ENCODE data around the gene SEZ6L2.
"Not testable (repeated sequence)": the region's sequence is repeated elsewhere in the genome, so short reads cannot be mapped to it uniquely, and the experiment has no call there.

SEZ6L2 gene

DNA sequence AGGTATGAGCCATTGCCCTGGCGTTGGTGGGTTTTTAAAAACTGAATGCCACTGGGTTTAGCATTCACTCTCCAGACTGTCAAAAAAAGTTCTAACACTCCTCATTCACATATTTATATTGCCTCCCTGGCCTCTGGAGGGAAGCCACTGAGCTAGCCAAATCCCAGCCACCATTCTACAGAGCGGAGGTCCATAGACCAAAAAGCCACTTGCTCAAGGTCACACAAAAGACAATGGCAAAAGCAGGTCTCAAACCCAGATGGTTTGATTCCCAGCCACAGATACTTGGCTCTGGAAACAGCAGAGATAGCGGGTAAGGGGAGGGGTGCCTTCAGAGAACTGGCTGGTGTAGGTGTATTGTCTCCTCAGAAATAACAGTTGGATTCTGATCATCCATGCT, 18.3 kb downstream of the SEZ6L2 start:
- DNase-seq = no peak

DNA sequence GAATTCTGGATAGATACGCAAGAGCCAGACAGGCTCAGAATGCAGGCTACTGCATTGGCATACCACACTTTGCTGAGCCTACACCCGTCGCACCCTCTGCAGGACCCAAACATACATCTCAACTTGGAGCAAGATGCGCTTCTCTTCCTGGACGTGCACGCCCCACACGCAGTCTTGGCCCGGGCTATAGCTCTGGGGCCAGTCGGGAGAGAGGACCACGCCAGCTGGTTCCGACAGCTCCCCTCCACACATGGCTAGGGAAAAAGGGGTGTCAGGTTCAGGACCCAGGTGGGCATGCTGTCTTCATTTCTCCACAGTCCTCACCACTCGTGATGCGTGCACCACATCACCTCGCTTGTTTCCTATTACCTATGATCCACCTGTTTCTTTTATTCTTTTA, 21.2 kb downstream of the SEZ6L2 start:
- DNase-seq = no peak

DNA sequence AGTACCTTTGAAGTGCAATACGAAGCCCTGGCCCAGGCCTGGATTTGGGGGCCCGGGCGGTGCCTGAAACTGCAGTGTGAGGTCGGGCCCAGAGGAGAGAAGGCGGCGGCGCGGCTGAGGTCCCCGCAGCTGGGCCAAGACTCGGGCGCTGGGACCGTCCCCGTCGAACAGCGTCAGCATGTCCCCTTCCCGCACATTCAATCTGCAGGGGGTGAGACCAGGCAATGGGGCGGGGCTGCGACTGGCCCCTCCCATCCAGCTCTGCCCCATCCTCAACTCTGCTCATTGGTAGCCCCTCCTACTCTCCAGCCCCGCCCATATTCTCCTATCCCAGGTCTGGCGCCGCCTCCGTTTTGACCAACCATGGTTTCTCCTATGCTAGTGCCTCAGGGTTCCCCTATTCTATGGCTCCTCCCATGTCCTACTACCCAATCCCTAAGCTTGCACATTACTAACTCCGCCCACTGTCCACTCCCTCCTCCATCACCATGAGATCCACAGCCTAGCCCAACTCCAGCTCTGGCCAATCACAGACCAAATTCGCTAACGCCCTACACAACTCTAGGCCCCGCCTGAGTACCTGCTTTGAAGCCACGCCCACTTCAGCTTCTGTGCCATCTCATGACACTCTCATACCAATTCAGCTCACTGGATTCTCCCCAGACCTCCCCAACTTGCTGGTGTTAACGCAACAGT, 21.9 kb downstream of the SEZ6L2 start:
- no peak for DNase-seq

DNA sequence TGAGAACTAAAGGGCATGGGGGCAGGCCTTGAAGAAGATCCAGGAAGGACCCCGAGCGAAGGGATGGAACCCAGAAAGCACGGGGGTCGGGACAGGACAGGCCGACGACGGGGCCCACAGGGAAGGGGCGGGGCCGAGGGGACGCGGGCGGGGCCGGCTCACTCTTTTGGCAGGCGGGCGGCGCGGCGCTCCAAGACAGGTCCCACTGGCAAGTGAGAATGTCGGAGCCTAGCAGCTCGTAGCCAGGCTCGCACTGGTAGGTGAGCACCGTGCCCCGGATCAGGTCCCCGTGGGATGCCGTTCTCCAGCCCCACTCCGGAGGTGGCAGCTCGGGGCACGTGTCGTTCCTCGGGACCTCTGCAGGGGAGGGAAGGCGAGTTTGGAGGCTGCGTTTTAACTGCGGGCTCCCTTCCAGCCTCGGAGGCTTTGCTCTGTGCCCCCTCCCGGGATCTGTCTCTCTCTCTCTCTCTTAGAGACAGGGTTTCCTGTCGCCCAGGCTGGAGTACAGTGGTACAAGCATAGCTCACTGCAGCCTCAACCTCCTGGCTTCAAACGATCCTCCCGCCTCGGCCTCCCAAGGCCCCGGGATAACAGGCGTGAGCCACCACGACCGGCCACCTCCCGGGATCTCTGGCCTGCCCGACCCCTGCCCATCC, 22.6 kb downstream of the SEZ6L2 start:
- no peak for DNase-seq

DNA sequence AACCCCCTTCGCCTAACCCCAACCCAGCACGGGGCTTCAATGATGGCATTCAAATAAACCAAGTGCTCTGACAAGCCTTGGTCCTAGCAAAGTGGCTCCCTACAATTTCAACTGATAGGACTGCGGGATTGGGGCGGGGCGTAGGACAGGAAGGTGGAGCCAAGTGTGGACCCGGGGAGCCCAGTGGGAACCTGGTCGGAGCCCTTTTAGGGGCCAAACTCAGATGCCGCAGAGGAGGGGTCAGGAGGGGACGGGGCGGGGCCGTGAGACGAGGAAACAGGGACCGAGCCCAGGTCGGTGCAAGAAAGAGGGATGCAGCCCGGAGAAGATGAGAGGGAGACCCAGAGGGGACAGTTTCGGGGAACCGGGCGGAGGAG, 23.1 kb downstream of the SEZ6L2 start:
- DNase-seq = no peak

DNA sequence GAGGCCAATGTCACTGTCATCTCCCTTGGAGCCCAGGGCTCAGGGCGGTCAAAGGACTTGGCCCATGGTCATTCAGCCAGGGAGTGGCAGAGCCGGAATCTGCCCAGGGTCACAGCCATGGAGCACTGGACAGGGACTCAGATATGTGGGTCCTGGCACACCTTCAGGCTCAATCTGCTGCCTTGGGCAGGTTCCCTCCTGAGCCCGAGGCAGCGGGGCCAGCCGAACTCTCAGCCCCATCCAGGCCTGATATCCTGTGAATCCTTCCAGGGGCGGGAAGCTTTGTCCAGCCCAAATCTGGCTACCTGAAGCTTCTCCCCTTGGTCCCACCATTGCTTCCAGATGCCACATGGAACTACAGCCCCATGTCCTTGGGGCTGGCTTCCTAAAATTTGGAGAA, 24.1 kb downstream of the SEZ6L2 start:
- DNase-seq = no peak

DNA sequence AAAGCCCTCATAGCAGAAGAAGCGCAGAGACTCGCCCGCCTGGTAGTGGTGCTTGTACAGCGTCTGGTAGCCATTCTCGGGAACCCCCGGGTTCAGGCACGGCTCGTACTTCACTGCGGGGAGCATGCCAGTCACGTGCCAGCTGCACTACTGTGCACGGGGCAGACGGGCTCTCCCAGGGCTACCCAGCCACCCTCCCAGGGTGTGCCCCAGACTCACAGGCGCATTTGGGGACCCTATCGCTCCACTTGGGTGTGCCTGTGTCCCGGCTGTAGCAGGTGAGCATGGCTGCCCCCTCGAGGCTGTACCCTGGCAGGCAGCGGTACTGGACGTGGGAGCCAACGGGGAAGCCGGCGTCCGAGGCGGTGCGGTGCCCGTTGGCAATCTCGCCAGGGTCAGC, 26.0 kb downstream of the SEZ6L2 start:
- no peak for DNase-seq

DNA sequence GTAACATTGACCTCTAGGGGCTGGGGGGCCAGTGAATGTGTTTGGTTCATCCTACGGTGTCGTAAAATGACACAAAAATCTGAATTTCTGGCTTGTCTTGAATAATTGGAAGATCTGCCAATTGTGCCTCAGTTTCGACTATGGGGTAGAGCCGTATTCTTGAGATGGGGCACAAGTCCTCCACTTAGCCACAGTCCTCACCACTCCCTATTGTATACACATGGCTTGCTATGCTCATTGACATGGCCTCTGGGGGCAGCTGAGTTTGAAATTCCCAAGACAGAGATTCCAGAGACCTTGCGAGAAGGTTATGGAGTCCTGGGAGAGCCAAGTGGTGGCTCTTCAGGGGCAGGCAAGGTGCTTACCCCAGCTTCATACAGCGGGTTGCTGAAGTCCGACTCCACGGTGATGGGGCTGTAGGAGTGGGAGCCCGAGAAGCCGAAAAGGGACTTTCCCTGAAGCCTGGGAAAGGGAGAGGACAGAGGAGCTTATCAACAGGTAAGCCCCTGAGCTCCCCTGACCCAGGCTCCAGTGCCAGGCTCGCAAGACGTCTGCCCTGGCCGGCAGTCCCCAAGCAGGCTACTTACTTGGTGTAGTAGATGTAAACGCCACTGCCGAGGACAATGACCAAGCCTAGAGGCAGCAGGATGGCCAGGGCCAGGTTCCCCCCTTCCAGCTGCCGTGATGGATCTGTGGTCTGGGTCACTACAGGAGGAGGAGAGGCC, 27.4 kb downstream of the SEZ6L2 start:
- no peak for DNase-seq

DNA sequence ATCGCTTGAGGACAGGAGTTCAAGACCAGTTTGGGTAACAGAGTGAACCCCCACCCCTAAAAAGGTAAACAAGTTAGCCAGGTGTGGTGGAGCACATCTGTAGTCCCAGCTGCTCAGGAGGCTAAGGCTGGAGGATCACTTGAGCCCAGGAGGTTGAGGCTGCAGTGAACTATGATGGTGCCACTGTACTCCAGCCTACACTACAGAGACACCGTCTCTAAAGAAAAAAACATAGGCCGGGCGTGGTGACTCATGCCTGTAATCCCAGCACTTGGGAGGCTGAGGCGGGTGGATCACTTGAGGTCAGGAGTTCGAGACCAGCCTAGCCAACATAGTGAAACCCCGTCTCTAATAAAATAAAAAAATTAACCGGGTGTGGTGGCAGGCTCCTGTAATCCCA, 30.3 kb downstream of the SEZ6L2 start:
- not testable (repeated sequence) for DNase-seq

DNA sequence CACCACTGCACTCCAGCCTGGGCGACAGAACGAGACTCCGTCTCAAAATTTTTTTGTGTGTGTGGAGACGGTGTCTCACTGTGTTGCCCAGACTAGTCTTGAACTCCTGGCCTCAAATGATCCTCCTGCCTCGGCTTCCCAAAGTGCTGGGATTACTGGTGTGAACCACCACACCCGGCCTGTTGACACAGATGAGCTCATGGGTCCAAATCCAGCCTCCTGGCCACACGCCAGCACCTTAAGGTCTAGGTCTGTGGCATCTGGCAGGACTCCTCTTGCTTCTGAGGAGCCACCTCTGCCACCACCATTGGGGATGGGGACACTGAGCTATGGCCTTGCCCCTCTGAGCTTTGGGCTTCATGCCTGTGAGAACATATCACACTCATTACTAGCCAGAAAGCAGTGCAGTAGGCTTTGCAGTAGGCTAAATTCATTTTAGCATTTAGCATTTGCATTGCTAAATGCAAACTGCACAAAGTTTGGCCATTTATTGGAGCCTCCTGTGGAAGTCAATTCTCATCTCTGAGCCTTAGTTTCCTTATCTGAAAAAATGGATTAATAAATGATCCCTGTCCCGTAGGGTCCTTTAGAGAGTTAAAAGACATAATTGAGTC, 30.8 kb downstream of the SEZ6L2 start:
- DNase-seq = no peak

DNA sequence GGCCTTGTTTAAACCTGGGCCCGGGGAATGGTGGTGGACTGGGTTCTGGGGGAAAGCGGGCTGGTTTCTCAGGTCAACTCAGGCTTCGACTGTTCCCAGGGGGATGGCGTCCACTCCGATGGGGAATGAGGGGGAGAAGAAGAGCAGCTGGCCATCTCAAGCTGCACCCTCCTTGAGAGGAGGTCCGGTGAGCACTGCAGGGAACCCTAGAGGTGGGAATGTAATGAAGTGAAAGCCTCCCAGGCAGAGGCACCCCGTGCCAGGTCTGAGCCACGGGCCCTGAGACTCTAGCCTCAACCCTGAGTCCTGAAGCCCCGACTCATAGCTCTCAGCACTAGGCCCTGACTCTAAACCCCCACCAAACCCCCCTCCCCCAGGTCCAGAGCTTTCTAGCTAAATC, 35.1 kb downstream of the SEZ6L2 start:
- DNase-seq = no peak

DNA sequence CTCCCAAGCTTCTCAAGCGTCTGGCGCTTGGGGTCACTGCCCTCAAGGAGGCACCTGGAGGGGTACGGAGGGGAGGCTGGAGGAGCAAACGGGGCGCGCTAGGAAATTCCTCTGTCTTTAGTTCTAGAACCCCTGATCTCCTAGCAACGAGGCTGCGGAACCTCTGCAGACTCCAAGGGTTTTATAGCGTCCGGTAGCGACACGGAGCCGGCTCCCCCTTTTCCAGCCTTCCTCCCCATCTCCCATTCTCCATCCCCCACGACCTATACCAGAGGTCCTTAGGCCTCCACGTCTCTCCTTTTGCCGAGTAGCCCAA, 35.7 kb downstream of the SEZ6L2 start:
- DNase-seq = no peak

DNA sequence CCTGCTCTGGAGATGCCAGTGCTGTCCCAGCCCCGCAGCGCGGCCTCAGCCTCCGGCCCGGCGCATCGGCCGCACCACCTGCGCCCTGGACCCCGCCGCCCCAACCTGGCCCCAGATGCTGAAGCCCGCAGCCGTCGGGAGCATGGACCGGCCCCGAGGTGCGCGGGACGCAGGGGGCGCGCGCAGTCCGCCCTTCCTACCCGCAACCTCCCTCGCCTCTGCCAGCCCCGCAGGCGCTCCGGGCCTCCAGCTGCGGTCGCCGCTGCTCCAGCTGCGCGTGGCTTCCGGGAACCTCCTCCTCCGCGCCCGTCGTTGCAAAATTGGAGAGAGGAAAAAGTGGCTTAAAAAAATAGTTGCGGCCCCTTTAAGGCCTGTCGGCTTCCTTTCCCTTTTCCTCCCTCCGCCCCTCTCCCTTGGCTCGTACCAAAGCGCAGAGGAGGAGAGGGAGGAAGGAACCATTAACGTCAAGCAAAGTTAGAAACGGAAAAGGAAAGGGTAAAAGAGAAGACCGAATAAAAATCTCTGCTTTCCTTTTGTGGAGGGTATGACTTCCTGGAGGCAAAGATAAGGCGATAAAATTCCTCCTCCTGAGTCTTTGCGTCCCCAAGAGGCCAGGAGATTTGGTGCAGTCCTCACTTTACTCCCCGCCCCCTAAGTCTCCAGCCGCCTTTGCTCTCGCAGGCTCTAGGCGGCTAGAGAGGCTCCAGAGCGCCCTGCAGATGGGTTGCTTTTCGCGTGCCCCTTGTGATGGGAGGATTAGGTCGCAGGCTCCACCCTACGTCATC, 36.3 kb downstream of the SEZ6L2 start, which contains the start of gene CDIPT:
Gene CDIPT, minus strand, starts transcription at position 343 of the 785 bp plus-strand sequence. CDS start 369 bp downstream, outside the sequence.
- DNase-seq = peak; percentile 96

DNA sequence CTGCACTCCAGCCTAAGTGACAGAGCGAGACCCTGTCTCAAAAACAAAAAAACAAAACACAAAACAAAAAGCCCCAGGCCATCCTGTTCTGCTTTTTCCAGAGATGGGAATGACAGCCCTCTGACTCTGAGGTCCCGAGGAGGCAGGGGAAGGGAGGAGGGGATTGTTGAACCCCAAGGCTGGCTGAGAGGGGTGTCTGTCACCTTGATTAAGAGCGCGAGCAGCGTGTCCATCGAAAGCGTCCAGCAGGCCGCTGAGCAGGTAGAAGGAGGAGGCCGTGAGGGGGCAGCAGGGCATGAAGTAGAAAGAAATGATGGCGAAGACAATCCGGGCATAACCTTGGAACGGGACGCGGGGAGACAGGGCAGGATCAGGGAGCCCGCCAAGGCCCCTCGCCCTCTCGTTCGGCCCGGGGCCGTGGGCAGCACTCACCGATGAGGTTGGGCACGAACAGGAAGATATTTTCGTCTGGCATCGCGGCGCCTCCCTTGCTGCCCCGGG, 36.9 kb downstream of the SEZ6L2 start:
- DNase-seq = no peak

DNA sequence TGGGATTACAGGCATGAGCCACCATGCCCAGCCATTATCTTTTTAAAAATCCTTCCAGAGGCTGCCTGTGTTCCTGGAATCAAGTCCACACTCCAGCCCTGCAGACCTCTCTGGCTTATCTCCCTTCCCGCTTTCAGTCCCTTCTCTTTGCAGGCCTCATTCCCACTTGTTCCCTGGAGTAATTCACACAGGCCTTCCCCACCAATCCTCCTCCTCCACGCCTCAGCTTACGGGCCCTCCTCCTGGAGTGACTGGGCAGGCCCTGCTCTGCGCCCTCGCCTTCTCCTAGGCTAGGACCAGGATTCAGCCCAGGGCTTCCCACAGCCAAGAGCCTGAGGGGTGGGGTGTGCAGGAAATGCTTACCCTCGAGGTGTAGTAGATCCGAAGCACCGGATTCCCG, 39.1 kb downstream of the SEZ6L2 start:
- no peak for DNase-seq

DNA sequence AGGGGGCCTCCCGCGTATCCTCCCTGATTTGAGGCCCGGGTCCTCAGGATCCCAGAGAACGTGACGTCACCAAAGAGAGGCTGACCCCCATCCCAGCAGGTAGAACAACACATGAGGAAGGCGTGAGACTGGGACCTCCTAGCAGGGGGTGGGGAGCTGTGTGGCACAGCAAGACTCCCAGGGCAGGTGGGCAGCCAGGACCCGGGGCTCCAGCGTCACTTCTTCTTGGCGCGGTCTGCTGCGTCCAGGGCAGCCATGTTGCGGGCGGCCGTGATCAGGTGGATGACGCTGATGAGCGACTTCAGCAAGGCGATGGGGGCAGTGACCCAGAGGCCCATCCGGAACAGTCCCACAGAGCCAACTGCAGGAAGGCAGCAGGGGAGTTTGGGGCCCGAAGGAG, 40.4 kb downstream of the SEZ6L2 start:
- no peak for DNase-seq

DNA sequence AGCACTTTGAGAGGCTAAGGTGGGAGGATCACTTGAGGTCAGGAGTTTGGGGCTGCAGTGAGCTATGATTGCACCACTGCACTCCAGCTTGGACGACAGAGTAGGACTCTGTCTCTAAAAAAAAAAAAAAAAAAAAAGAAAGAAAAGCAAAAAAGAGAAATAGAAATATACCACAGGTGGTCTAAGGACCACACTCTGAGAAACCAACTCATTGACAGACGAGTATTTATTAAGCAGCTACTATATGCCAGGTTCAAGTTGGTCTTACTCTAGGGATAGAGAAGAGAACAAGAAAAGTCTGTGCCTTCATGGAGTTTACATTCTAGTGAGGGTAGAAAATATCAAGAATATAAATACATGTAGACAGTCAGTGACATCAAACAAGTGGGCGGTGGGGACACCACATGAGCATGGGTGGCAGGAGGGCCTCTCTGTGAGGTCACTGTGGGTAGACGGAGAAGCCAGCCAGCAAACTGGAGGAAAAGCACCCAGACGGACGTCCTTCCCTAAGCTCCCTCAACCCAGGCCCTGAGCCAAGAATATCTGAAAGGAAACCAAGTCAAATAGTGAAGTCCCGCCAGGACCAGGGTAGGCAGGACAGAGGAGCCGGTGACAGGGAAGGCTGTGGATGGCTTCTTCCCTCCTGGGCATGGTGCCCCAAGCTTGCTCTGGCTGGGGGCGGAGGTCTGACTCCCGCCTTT, 41.1 kb downstream of the SEZ6L2 start:
- DNase-seq = no peak

DNA sequence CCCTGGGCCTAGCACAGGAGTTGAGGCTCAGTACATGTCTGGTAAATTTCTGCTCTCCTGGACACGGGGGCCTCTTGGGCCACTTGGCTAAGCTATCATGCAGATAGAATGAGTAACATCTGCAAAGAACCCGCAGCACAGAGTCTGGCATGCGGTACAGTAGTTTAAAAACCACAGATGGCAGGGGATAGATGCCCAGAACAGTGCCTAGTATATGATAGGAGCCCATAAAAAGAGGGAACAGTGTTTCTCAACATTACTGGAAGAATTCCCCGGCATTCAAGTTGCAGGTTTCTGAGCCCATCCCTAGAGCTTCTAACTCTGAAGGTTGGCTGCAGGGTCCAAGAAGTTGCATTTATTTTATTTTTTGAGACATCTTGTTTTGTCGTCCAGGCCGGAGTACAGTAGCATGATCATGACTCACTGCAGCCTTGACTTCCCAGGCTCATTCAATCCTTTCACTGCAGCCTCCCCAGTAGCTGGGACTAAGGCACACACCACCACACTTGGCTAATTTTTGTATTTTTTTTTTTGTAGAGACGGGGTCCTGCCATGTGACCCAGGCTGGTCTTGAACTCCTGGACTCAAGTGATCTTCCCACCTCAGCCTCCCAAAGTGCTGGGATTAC, 42.1 kb downstream of the SEZ6L2 start:
- DNase-seq = no peak

DNA sequence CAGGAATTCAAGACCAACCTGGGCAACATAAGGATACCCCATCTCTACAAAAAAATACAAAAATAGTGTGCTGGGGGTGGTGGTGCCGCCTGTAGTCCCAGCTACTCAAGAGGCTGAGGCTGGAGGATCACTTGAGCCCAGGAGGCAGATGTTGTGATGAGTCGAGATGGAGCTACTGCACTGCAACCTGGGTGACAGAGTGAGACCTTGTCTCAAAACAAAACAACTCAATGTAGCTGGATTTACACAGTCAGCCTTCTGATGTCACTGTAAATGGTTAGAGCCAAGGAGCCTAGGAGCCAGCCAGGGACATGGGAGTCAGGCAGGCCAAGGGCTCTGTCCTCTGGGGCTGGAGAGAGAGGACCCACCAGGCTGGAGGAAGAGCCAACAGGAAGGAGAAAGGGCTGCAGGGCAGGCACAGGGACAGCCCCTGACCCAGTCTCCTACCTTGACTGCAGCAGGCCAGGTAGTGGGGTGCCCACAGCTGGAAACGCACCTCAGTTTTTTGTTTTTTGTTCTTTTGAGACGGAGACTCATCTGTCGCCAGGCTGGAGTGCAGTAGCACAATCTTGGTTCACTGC, 44.7 kb downstream of the SEZ6L2 start:
- DNase-seq = no peak

DNA sequence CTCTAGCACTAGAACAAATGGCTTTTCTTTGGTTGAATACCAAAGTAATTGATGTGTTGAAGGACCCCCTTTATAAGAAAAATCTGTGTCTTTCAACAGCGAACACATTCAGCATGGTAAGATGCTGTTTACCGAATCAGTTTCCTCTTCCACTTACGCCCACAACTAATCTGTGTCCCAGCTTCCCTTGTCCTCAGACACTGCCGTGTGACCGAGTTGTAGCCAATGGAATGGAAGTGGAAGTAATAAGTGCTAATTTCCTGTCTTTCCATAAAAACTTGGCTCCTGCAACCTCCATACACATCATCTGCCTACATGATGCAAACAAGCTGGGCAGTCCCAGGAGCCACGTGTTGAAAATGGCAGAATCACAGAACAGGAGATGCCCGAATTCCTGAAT, 46.7 kb downstream of the SEZ6L2 start:
- DNase-seq = no peak

DNA sequence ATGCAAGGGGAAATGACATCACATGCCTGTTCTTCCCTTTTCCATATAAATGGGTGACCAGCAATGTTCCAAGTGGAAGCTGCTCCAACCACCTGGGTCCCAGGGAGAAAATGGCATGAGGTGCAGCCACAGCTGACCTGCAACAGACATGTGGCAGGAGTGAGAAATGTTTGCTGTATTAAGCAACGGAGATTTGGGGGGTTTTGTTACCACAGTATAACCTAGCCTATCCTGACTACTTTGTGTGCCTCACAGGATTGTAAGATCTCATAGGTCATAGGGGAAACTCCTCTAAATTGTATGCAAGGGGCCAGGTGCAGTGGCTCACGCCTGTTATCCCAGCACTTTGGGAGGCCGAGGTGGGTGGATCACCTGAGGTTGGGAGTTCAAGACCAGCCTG, 48.4 kb downstream of the SEZ6L2 start:
- DNase-seq = no peak

Measured in femur (tissue), 1 donor.